ENCODE data around the gene BCL2L2.

Gene BCL2L2

GRCh38 chr14:23302290-23303225 is 4.1 kb upstream of the BCL2L2 start, which contains the start of gene PPP1R3E:
Gene PPP1R3E (minus strand): TSS chr14:23302859. CDS start chr14:23302576, 283 bp downstream.
- H3K27ac Mint-ChIP-seq (ENCODE audit: low read depth) = peak within 1 kb of the TSS; percentile 93
- peak within 1 kb of the TSS; percentile 97 for H3K4me3 Mint-ChIP-seq
- peaks cover 20% of the 10 kb centered on the region for H3K27me3 Mint-ChIP-seq
- peak; percentile 41 for ATAC-seq (replicated peaks; ENCODE audit: extremely low read depth, poor library complexity, severe bottlenecking)
- H3K9me3 Mint-ChIP-seq = no peaks in the 10 kb centered on the region
- peaks cover 34% of the 10 kb centered on the region for H3K4me1 Mint-ChIP-seq
- peak; percentile 63 to 65 for DNase-seq (ENCODE audit: low spot score in 2 of 2)
- H3K36me3 Mint-ChIP-seq (ENCODE audit: insufficient read depth) = peaks cover 14% of the 10 kb centered on the region

DNA sequence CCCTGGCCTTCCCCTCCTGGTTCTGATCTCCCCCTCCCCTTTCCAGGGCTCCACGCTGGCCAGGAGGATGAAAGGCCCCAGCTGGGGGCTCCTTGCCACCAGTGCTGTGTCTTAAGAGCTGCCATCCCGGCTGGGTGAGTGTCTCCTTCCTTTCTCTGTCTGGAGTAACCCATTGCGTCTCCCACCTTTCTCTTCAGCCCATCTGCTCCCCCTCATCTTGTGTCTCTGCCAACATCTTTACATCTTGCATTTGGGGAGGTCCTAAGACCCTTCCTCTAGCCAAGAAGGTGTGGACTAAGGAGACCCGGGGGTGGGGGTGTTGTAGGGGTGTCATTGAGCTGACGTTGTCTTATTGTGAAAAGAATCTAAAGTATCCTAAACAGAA is 505 bp downstream of the BCL2L2 start:
- H3K27ac Mint-ChIP-seq (ENCODE audit: low read depth) = peak overlapping the region; percentile 76
- H3K27me3 Mint-ChIP-seq = peaks cover 39% of the 10 kb centered on the region
- H3K4me3 Mint-ChIP-seq = peak overlapping the region; percentile 22

DNA sequence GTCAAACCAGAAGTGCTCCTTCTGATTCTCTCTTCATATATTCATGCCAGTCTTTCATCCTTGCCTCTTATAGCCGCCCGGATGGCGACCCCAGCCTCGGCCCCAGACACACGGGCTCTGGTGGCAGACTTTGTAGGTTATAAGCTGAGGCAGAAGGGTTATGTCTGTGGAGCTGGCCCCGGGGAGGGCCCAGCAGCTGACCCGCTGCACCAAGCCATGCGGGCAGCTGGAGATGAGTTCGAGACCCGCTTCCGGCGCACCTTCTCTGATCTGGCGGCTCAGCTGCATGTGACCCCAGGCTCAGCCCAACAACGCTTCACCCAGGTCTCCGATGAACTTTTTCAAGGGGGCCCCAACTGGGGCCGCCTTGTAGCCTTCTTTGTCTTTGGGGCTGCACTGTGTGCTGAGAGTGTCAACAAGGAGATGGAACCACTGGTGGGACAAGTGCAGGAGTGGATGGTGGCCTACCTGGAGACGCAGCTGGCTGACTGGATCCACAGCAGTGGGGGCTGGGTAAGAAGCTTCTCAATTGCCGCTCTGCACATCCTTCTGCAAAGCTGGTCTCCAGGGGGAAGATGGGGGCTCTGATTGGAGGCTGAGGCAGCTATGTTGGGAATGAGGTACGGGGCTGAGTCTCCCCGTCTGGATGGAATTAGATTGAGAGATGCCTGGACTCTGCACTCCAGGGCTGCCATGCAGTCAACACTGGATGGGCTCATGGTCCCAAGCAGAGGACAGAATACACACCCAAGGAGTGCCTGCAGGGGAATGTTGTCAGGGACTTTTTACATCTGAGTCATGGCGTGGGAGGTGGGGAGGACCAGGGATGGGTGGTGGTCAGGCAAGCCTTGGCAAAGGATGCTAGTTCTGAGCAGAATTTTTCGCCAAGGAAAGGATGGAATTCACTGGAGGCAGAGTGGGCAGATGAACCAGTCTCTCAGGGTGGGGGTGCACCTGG is 1.3 kb downstream of the BCL2L2 start:
- H3K4me1 Mint-ChIP-seq = peaks cover 5% of the 10 kb centered on the region
- no peak overlapping the region for H3K4me3 Mint-ChIP-seq
- DNase-seq (ENCODE audit: low spot score in 2 of 2) = no peak
- H3K27ac Mint-ChIP-seq (ENCODE audit: low read depth) = no peak overlapping the region
- no peaks in the 10 kb centered on the region for H3K9me3 Mint-ChIP-seq
- no peaks in the 10 kb centered on the region for H3K36me3 Mint-ChIP-seq (ENCODE audit: insufficient read depth)
- H3K27me3 Mint-ChIP-seq = peaks cover 39% of the 10 kb centered on the region
- ATAC-seq (replicated peaks; ENCODE audit: extremely low read depth, poor library complexity, severe bottlenecking) = no peak

More for the DNA sequence above, 505 bp downstream of the BCL2L2 start:
- Mint-ChIP-seq H3K4me1 (peaks cover 12% of the 10 kb centered on the region), H3K36me3 (ENCODE audit: insufficient read depth) (peaks cover 4% of the 10 kb centered on the region), H3K9me3 (no peaks in the 10 kb centered on the region)
- ATAC-seq (replicated peaks; ENCODE audit: extremely low read depth, poor library complexity, severe bottlenecking) (no peak), DNase-seq (ENCODE audit: low spot score in 2 of 2) (no peak)

DNA sequence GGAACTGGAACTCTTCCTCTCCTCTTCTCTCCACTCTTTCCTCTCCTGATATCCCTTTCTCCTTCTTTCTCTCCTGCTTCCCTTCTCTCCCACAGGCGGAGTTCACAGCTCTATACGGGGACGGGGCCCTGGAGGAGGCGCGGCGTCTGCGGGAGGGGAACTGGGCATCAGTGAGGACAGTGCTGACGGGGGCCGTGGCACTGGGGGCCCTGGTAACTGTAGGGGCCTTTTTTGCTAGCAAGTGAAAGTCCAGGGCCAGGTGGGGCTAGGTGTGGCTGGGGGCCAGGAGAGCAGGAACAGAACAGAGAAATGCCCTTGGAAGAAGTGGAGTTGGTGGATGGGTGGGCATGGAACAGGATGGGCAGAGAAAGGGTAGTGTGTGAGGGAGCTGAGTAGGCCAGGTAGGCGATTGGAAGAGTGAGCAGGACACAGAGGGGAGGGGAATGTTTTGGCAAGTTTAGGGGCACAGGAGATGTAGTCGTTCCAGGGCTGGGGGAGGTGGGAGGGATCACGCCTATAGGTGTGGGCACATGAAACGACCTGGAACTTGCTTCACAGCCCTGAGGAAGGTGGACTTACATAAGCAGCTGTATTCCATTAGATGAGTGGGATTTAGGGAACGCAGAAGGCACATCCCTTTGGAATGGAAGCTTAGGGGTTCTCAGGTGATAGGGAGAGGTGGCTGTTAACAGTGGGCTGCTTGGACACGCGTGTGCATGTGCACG is 2.2 kb downstream of the BCL2L2 start:
- ATAC-seq (replicated peaks; ENCODE audit: extremely low read depth, poor library complexity, severe bottlenecking) = no peak
- DNase-seq (ENCODE audit: low spot score in 2 of 2) = no peak
- Mint-ChIP-seq H3K27ac (ENCODE audit: low read depth) (no peak overlapping the region), H3K36me3 (ENCODE audit: insufficient read depth) (no peaks in the 10 kb centered on the region), H3K9me3 (no peaks in the 10 kb centered on the region), H3K4me3 (no peak overlapping the region), H3K27me3 (peaks cover 39% of the 10 kb centered on the region), H3K4me1 (no peaks in the 10 kb centered on the region)

DNA sequence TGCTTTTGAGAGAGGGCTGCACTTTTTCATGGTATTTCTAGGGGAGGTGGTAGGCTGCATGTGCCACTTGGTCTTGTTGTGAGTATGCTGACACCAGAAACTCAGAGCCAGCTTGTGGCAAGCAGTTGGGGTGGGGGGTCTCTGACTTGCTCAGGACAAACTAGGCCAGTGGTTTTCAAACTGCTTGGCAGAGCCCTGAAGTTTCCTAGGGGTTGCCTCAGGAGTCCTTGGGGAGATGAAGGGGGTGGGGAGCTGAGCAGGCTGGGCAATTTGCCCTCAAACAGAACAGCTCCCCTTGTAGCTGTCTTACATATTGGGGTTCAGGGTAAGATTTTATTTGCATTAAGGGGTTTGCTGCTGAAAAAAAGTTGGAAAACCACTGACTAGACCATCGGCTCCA is 3.9 kb downstream of the BCL2L2 start:
- Mint-ChIP-seq H3K4me3 (no peak overlapping the region), H3K27me3 (peaks cover 39% of the 10 kb centered on the region), H3K27ac (ENCODE audit: low read depth) (no peak overlapping the region), H3K4me1 (no peaks in the 10 kb centered on the region), H3K9me3 (no peaks in the 10 kb centered on the region), H3K36me3 (ENCODE audit: insufficient read depth) (no peaks in the 10 kb centered on the region)
- no peak for ATAC-seq (replicated peaks; ENCODE audit: extremely low read depth, poor library complexity, severe bottlenecking)
- DNase-seq (ENCODE audit: low spot score in 2 of 2) = no peak

- Mint-ChIP-seq H3K36me3 (ENCODE audit: insufficient read depth) (peaks cover 8% of the 10 kb centered on the region), H3K9me3 (no peaks in the 10 kb centered on the region), H3K4me1 (peaks cover 14% of the 10 kb centered on the region), H3K4me3 (no peak overlapping the region), H3K27ac (ENCODE audit: low read depth) (no peak overlapping the region), H3K27me3 (no peaks in the 10 kb centered on the region)
- ATAC-seq (replicated peaks; ENCODE audit: extremely low read depth, poor library complexity, severe bottlenecking) = no peak
- no peak for DNase-seq (ENCODE audit: low spot score in 2 of 2)
These were observed 9.7 kb downstream of the BCL2L2 start for GRCh38 chr14:23316300-23316699.

DNA sequence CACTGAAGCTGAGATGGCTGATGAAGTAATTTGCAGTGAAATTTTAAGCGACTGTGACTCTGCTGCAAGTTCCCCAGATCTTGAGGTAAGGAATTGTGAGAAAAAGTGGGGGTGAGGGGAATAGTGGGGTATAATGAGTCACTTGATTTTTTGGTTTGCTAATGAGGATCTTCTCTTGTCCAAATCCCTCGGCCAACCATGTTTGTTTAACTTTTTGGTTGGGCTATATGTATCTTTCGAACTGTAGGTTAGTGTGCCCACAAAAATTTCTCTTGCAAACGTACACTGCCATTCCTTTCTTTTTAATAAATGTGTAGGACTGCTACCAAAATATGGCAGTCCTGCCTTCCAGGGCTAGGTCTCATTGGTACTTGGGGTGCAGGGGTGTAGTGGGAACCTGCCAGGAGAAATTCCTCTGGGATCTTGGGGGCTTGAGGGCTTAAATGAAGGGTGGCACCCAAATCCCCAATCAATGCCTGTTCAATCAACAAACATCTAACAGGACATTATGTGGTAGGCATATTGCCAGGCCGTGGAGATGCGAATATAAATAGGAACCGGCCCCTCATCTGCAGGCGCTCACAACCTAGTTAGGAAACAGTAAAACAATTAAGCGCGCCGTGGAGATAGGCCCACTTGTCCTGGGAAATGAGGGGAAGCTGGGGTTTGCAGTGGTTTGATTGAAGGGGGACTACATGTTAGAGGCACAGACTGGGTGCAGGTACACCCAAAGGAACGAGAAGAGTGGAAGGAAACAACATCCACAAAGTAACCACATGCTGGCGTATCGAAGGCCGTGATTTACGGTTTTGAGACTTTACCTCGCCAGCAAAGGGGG is 13.3 kb downstream of the BCL2L2 start:
- H3K27me3 Mint-ChIP-seq = no peaks in the 10 kb centered on the region
- peak overlapping the region; percentile 89 for H3K4me3 Mint-ChIP-seq
- peak overlapping the region; percentile 97 for H3K27ac Mint-ChIP-seq (ENCODE audit: low read depth)
- H3K36me3 Mint-ChIP-seq (ENCODE audit: insufficient read depth) = peaks cover 34% of the 10 kb centered on the region
- DNase-seq (ENCODE audit: low spot score in 2 of 2) = no peak
- peaks cover 31% of the 10 kb centered on the region for H3K4me1 Mint-ChIP-seq
- H3K9me3 Mint-ChIP-seq = no peaks in the 10 kb centered on the region
- ATAC-seq (replicated peaks; ENCODE audit: extremely low read depth, poor library complexity, severe bottlenecking) = no peak

GRCh38 chr14:23320584-23321571 is 14.2 kb downstream of the BCL2L2 start, which contains the start of gene PABPN1:
Gene PABPN1 (plus strand): TSS chr14:23321457. CDS start chr14:23321470, 13 bp downstream.
- Mint-ChIP-seq H3K27me3 (no peaks in the 10 kb centered on the region), H3K27ac (ENCODE audit: low read depth) (peak within 1 kb of the TSS; percentile 97), H3K4me3 (peak within 1 kb of the TSS; percentile 89), H3K36me3 (ENCODE audit: insufficient read depth) (peaks cover 42% of the 10 kb centered on the region), H3K9me3 (no peaks in the 10 kb centered on the region), H3K4me1 (peaks cover 32% of the 10 kb centered on the region)
- ATAC-seq (replicated peaks; ENCODE audit: extremely low read depth, poor library complexity, severe bottlenecking) (peak; percentile 90), DNase-seq (ENCODE audit: low spot score in 2 of 2) (peak; percentile 93 to 98)

DNA sequence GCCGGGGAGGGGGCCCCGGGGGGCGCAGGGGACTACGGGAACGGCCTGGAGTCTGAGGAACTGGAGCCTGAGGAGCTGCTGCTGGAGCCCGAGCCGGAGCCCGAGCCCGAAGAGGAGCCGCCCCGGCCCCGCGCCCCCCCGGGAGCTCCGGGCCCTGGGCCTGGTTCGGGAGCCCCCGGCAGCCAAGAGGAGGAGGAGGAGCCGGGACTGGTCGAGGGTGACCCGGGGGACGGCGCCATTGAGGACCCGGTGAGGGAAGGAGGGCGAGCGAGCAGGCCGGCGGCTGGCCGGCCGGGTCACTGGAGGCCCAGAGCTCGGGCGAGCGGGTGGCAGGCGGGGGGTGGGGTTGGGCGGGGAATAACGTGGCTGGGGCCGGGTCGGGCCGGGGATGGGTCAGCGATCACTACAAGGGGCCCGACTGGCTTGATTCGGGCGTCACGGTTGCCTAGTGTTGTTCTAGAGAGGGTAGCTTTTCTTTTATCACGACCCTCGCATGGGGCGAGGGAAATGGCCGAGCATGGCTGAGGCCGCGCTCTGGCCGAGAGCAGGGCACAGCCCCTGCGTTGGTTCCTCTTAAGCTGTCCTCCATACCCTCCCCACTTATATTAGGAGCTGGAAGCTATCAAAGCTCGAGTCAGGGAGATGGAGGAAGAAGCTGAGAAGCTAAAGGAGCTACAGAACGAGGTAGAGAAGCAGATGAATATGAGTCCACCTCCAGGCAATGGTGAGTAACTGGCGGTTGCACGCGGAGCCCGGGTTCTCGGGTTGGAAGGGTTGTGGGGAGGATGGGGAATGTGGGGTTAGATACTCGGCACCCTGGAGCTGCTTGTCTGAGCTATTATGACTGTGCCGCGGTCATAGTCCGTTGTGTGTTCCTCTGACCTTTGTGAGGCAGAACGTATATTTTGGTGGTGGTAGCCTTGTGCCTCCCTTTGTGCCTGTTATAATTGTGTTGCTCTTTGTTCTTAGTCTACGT is 15.2 kb downstream of the BCL2L2 start:
- Mint-ChIP-seq H3K27ac (ENCODE audit: low read depth) (peak overlapping the region; percentile 97), H3K4me1 (peaks cover 37% of the 10 kb centered on the region), H3K4me3 (peak overlapping the region; percentile 89), H3K27me3 (no peaks in the 10 kb centered on the region), H3K36me3 (ENCODE audit: insufficient read depth) (peaks cover 43% of the 10 kb centered on the region), H3K9me3 (no peaks in the 10 kb centered on the region)
- ATAC-seq (replicated peaks; ENCODE audit: extremely low read depth, poor library complexity, severe bottlenecking) (no peak), DNase-seq (ENCODE audit: low spot score in 2 of 2) (peak in 1 of 2 donors; percentile 23)

Data from central memory CD8-positive, alpha-beta T cell (primary cell).